Esophagus squamous epithelium (tissue), 4 donors: ENCODE results near the gene STAMBP.

Experiments used
- POLR2A ChIP-seq, 4 donors: fragments of 450-650 bp; IDR thresholded peaks; one replicate each; pipeline ENCODE4 v1.6.1; 2017; ENCODE audit warnings: antibody characterized with exemption in 4 of 4, mild to moderate bottlenecking in 4 of 4, moderate library complexity in 3 of 4
- TF ChIP-seq, protein P1 (sequence below), 6 experiments: fragments of 450-650 bp in 4 of 6; fragments of 200-600 bp in 2 of 6; sonication (generic) in 2 of 6; IDR thresholded peaks; one replicate each; pipeline ENCODE4 v1.5.1; 2016 to 2019; ENCODE audit warnings: antibody characterized with exemption in 6 of 6, mild to moderate bottlenecking in 4 of 6, moderate library complexity in 4 of 6

DNA sequence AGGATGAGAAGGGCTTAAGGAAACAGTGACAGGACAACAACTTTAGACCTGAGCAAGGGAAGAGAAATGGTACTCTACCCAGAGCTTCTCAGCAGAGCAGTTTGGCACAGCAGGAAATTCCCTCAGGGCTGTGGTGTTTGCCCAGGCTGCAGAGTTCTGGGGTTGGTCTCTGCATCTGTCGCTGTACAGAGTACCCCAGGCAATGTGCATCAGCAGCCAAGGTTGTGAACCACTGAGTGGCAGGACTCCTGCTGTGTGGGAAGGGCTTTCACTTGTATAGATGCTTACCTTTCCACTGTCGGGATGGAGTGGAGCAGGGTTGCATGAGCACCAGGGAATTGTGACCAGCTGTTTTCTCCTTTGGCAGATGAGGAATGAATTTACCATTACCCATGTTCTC lies 21.2 kb downstream of the STAMBP start:
- TF ChIP-seq POLR2A (IDR thresholded peaks at IDR 0.05) = no peak
- TF ChIP-seq, protein P1, sequence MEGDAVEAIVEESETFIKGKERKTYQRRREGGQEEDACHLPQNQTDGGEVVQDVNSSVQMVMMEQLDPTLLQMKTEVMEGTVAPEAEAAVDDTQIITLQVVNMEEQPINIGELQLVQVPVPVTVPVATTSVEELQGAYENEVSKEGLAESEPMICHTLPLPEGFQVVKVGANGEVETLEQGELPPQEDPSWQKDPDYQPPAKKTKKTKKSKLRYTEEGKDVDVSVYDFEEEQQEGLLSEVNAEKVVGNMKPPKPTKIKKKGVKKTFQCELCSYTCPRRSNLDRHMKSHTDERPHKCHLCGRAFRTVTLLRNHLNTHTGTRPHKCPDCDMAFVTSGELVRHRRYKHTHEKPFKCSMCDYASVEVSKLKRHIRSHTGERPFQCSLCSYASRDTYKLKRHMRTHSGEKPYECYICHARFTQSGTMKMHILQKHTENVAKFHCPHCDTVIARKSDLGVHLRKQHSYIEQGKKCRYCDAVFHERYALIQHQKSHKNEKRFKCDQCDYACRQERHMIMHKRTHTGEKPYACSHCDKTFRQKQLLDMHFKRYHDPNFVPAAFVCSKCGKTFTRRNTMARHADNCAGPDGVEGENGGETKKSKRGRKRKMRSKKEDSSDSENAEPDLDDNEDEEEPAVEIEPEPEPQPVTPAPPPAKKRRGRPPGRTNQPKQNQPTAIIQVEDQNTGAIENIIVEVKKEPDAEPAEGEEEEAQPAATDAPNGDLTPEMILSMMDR (IDR thresholded peaks at IDR 0.05) = no peak
